Stomach (tissue), 9 donors: ENCODE data around the gene PLCB1. TPM values are rescaled to one million over a fixed set of nuclear protein-coding genes. Genes with fewer than 3 reads are reported as not detected.

Experiments used
- DNase-seq, 2 donors: peaks; one replicate each; pipeline versions ENCODE4 v3.0.0 to v3.0.0-alpha.2; 2013 to 2019
- H3K27ac ChIP-seq, 5 donors: fragments of 200-600 bp in 4 of 5; sonication (generic) in 4 of 5; one replicate each; pipeline ENCODE4 v1.5.1; 2013 to 2019; ENCODE audit warnings: mild to moderate bottlenecking in 1 of 5, moderate library complexity in 1 of 5
- H3K27me3 ChIP-seq, 3 donors: fragments of 200-600 bp; sonication (generic); one replicate each; pipeline ENCODE4 v1.5.1; 2017 to 2019; ENCODE audit warnings: mixed run types in 1 of 3
- H3K36me3 ChIP-seq, 4 donors: fragments of 200-600 bp; sonication (generic); 1 replicate in 3 of 4; 2 replicates in 1 of 4; pipeline ENCODE4 v1.5.1; 2016 to 2019
- H3K4me1 ChIP-seq, 4 donors: fragments of 200-600 bp; sonication (generic); one replicate each; pipeline ENCODE4 v1.5.1; 2016 to 2019
- H3K4me3 ChIP-seq, 4 donors: fragments of 200-600 bp; sonication (generic) in 3 of 4; one replicate each; pipeline ENCODE4 v1.5.1; 2016 to 2019; ENCODE audit warnings: mild to moderate bottlenecking in 1 of 4
- H3K9me3 ChIP-seq, 4 donors: fragments of 200-600 bp; sonication (generic); one replicate each; pipeline ENCODE4 v1.5.1; 2016 to 2019
- CTCF ChIP-seq, 7 experiments: fragments of 450-650 bp in 4 of 7; fragments of 200-600 bp in 3 of 7; sonication (generic) in 3 of 7; IDR thresholded peaks; one replicate each; pipeline ENCODE4 v1.5.1; 2016 to 2019; ENCODE audit warnings: antibody characterized with exemption in 7 of 7, control low read depth in 2 of 7, mild to moderate bottlenecking in 1 of 7
- EP300 ChIP-seq: sonication (generic); formaldehyde crosslinking; IDR thresholded peaks from one replicate; pipeline ENCODE4 v1.6.1; 2017; ENCODE audit warnings: antibody characterized with exemption
- POLR2A ChIP-seq, 4 donors: fragments of 450-650 bp; IDR thresholded peaks; one replicate each; pipeline ENCODE4 v1.6.1; 2016; ENCODE audit warnings: antibody characterized with exemption in 4 of 4, control low read depth in 2 of 4, mild to moderate bottlenecking in 1 of 4, moderate library complexity in 1 of 4
- POLR2AphosphoS5 ChIP-seq, 3 donors: sonication (generic); formaldehyde crosslinking; IDR thresholded peaks; one replicate each; pipeline ENCODE4 v1.6.1; 2016; ENCODE audit warnings: antibody characterized with exemption in 3 of 3
- WGBS, 5 donors: extraction: QIAGEN DNeasy Blood & Tissue Kit in 3 of 5; methylation state at CpG; one replicate each; pipeline versions ENCODE4 v1.1.5 to v1.1.7; 2013 to 2018; 5-methylcytosine and 5-hydroxymethylcytosine counted together
- intact Hi-C: fragments of 100-400 bp; cut with DNase I; formaldehyde crosslinking; loops from one replicate; pipeline ENCODE4 v1.15.1; 2023; ENCODE audit warnings: low total_unique reads
- polyA plus RNA-seq, 3 donors: library from polyadenylated mRNA; stranded (reverse); fragments of 200-250 nt; gene quantifications; one replicate each; pipeline ENCODE4 v1.2.3, GENCODE V29; 2013
- total RNA-seq, 5 donors: library from RNA; depleted of rRNA; stranded (reverse); fragments of >200 nt; gene quantifications; one replicate each; pipeline versions ENCODE4 v1.1.0 to v1.2.3, GENCODE V29; 2014 to 2016
- donor health status: healthy with polysubstance abuse.
- donor health status: Bipolar disorder and iron deficiency.
- donor health status: healthy.

PLCB1 gene
- total and polyA plus RNA-seq, 8 donors: 4.1 to 66.5 (median 11.7) TPM

DNA sequence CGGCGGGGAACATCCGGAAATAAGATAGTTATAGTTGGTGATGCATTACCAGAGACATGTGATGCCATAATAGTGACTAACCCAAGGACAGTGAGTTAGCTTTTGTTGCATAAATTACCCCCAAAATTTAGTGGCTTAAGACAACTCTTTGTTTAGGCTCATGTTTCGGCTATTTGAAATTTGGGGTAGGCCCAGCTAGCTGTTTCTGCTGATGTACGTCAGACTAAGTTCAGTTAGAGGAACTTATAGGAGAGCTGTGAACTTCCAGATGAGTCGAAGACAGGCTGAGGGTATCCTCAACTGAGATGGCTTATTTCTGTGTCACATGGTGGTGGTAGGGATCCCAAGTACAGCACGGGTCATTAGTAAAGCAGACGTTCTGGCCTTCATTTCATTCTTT, 366.5 kb downstream of the PLCB1 start:
- TF ChIP-seq EP300 (no peak), CTCF (IDR thresholded peaks at IDR 0.05) (no peak), POLR2AphosphoS5 (IDR thresholded peaks at IDR 0.05) (no peak), POLR2A (IDR thresholded peaks at IDR 0.05) (no peak)
- Histone ChIP-seq H3K9me3 (no peaks in the 10 kb centered on the region), H3K36me3 (no peaks in the 10 kb centered on the region), H3K27me3 (no peaks in the 10 kb centered on the region), H3K4me1 (peaks cover 0 to 12% (median 2%) of the 10 kb centered on the region in 4 donors), H3K4me3 (no peak overlapping the region), H3K27ac (no peak overlapping the region)
- intact Hi-C loops: no loop called here
- 92 to 97% (median 95%) methylated on average over 8 of the region's 8 CpGs for WGBS, 5 donors
- no peak for DNase-seq

- no peaks in the 10 kb centered on the region for H3K36me3 ChIP-seq
- WGBS, 5 donors: 69 to 86% (median 83%) methylated on average over 5 of the region's 5 CpGs
- H3K27me3 ChIP-seq: no peaks in the 10 kb centered on the region
Observed at GRCh38 chr20:8504030-8504429, 372.0 kb downstream of the PLCB1 start.

GRCh38 chr20:8505476-8506200, 373.6 kb downstream of the PLCB1 start:
- TF ChIP-seq EP300: no peak
- TF ChIP-seq POLR2AphosphoS5 (IDR thresholded peaks at IDR 0.05): no peak
- TF ChIP-seq CTCF (IDR thresholded peaks at IDR 0.05): no peak
- no peak for TF ChIP-seq POLR2A (IDR thresholded peaks at IDR 0.05)
- intact Hi-C loops: no loop called here
- DNase-seq: no peak
- no peak overlapping the region for H3K4me3 ChIP-seq
- H3K27me3 ChIP-seq: no peaks in the 10 kb centered on the region
- H3K4me1 ChIP-seq: peaks cover 0 to 18% (median 0%) of the 10 kb centered on the region in 4 donors
- H3K27ac ChIP-seq: no peak overlapping the region
- H3K9me3 ChIP-seq: no peaks in the 10 kb centered on the region
- no peaks in the 10 kb centered on the region for H3K36me3 ChIP-seq
- 71 to 86% (median 82%) methylated on average over 4 of the region's 4 CpGs for WGBS, 5 donors

More at GRCh38 chr20:8504030-8504429, 372.0 kb downstream of the PLCB1 start:
- intact Hi-C loops: no loop called here
- no peak for TF ChIP-seq EP300
- no peak for TF ChIP-seq CTCF (IDR thresholded peaks at IDR 0.05)
- TF ChIP-seq POLR2AphosphoS5 (IDR thresholded peaks at IDR 0.05): no peak
- no peak for TF ChIP-seq POLR2A (IDR thresholded peaks at IDR 0.05)
- Histone ChIP-seq H3K4me1 (peaks cover 0 to 9% (median 0%) of the 10 kb centered on the region in 4 donors), H3K9me3 (no peaks in the 10 kb centered on the region), H3K4me3 (no peak overlapping the region), H3K27ac (no peak overlapping the region)
- DNase-seq: no peak

DNA sequence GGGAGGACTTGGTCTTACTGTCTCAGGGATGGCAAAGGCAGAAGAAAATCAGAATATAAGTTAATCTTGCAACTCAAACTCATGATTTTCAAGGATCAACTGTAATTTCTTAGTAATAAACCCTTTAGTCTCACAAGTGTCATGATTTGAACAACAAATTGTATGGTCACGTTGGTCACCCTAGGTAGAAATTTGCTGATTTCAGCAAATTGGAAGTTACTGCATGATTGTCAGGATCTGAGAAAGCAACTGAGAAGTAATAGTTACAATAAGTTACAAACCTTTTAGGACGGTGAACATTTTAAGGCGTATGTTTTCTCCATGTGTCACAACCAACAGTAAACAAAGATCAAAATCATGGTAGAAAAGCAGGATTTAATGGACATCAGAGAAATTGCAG, 375.2 kb downstream of the PLCB1 start:
- intact Hi-C loops: no loop called here
- WGBS, 5 donors: 88 to 97% (median 93%) methylated on average over 3 of the region's 3 CpGs
- Histone ChIP-seq H3K27me3 (no peaks in the 10 kb centered on the region), H3K9me3 (no peaks in the 10 kb centered on the region), H3K27ac (no peak overlapping the region), H3K36me3 (no peaks in the 10 kb centered on the region), H3K4me1 (peaks cover 0 to 18% (median 0%) of the 10 kb centered on the region in 4 donors), H3K4me3 (no peak overlapping the region)
- no peak for DNase-seq
- TF ChIP-seq CTCF (IDR thresholded peaks at IDR 0.05): no peak
- TF ChIP-seq POLR2A (IDR thresholded peaks at IDR 0.05): no peak
- TF ChIP-seq POLR2AphosphoS5 (IDR thresholded peaks at IDR 0.05): no peak
- no peak for TF ChIP-seq EP300
